K562 (cell line): Measurements from ENCODE around the gene DPP10. TPM values are rescaled to one million over a fixed set of nuclear protein-coding genes. Genes with fewer than 3 reads are reported as not detected.
A peak's percentile ranks its signal among the peaks of the same experiment; 100 is the strongest.
"Not testable (repeated sequence)": the region's sequence is repeated elsewhere in the genome, so short reads cannot be mapped to it uniquely, and the experiment has no call there.

Experiments used
- ATAC-seq: fragments of 200-7000 bp; cut with Tn5 transposase; 3 replicates; pipeline ENCODE4 v1.9.1; 2020; ENCODE audit warnings: moderate library complexity
- BruUV-seq: library from RNA; stranded (reverse); fragments of 400-500 nt; replicated peaks from 2 replicates; lab custom pipeline; 2021; lab: Mats Ljungman, UMichigan
- CTCF ChIA-PET: fragments of 300-600 bp; formaldehyde crosslinking; extraction: SDS; loops from one replicate; lab custom pipeline; 2021; ENCODE audit warnings: low intra/inter-chr PET ratio; lab: Yijun Ruan, JAX
- POLR2A ChIA-PET: fragments of 300-600, 350-650 bp; sonication (Branson Sonifier 250); formaldehyde crosslinking; extraction: SDS; loops from one replicate; lab custom pipeline; 2021; ENCODE audit warnings: antibody characterized with exemption, inconsistent platforms; lab: Yijun Ruan, JAX
- DNase-seq, 4 experiments: peaks; one replicate each; pipeline versions ENCODE4 v3.0.0 to v3.0.0-alpha.2; 2011 to 2018; ENCODE audit warnings: low spot score in 3 of 4, mixed read lengths in 3 of 4; ENCODE audit errors: extremely low read depth in 1 of 4
- FAIRE-seq: peaks from 2 replicates; lab custom pipeline; 2011; peaks lifted over from hg19 to GRCh38; lab: Jason Lieb, UNC
- H2AFZ ChIP-seq: 2 replicates; pipeline ENCODE4 v1.6.0; 2011; ENCODE audit warnings: low read depth, low read length, control low read depth, inconsistent platforms
- H3K27ac ChIP-seq: fragments of 200-600 bp; 3 replicates; pipeline ENCODE4 v1.8.0; 2011; ENCODE audit warnings: low read depth, mild to moderate bottlenecking, control low read depth, inconsistent platforms, low read length, moderate library complexity, mixed read lengths; ENCODE audit errors: extremely low read depth
- H3K27me3 ChIP-seq, 2 experiments: fragments of 300-600 bp in 1 of 2; 2 replicates in 1 of 2; 3 replicates in 1 of 2; pipeline versions ENCODE4 v1.6.0 to v1.8.0; 2011; ENCODE audit warnings: inconsistent platforms in 2 of 2, low read length in 2 of 2, mild to moderate bottlenecking in 1 of 2, mixed read lengths in 1 of 2, moderate library complexity in 1 of 2; ENCODE audit not compliant: control insufficient read depth in 2 of 2, insufficient read depth in 2 of 2
- H3K36me3 ChIP-seq: fragments of 300-600 bp; 3 replicates; pipeline ENCODE4 v1.8.0; 2011; ENCODE audit warnings: mild to moderate bottlenecking, low read length, inconsistent platforms; ENCODE audit not compliant: control insufficient read depth, insufficient read depth
- H3K4me1 ChIP-seq, 2 experiments: fragments of 200-600 bp in 1 of 2; replicated peaks in 1 of 2; 2 replicates in 1 of 2; 3 replicates in 1 of 2; pipeline versions ENCODE4 v1.5.1 to v1.8.0; 2011; ENCODE audit warnings: inconsistent platforms in 2 of 2, low read length in 2 of 2, mild to moderate bottlenecking in 1 of 2, mixed read lengths in 1 of 2, moderate library complexity in 1 of 2; ENCODE audit not compliant: control insufficient read depth in 2 of 2, insufficient read depth in 2 of 2
- H3K4me2 ChIP-seq: 2 replicates; pipeline ENCODE4 v1.6.1; 2011; ENCODE audit warnings: low read length, control low read depth, inconsistent platforms, mixed read lengths; ENCODE audit not compliant: insufficient read depth
- H3K4me3 ChIP-seq: fragments of 200-600 bp; sonication (generic), shearing (Covaris generic); 2 replicates; pipeline ENCODE4 v1.5.1; 2016; ENCODE audit warnings: control low read depth, inconsistent platforms
- H3K79me2 ChIP-seq: fragments of 200-600 bp; 3 replicates; pipeline ENCODE4 v1.8.0; 2011; ENCODE audit warnings: low read length, inconsistent platforms; ENCODE audit not compliant: control insufficient read depth, insufficient read depth
- H3K9ac ChIP-seq, 2 experiments: 2 replicates each; pipeline versions ENCODE4 v1.6.0 to v1.6.1; 2011; ENCODE audit warnings: low read depth in 2 of 2, low read length in 2 of 2, control low read depth in 1 of 2, inconsistent platforms in 1 of 2, mild to moderate bottlenecking in 1 of 2, mixed read lengths in 1 of 2; ENCODE audit not compliant: insufficient read depth in 1 of 2
- H3K9me1 ChIP-seq: one replicate; pipeline ENCODE4 v1.6.0; 2011; ENCODE audit warnings: inconsistent platforms, mild to moderate bottlenecking, low read length, moderate library complexity; ENCODE audit not compliant: control insufficient read depth, insufficient read depth
- H3K9me3 ChIP-seq: replicated peaks from 2 replicates; pipeline ENCODE4 v1.5.1; 2011; ENCODE audit warnings: low read depth, low read length, inconsistent platforms; ENCODE audit not compliant: control insufficient read depth, insufficient read depth
- H4K20me1 ChIP-seq: replicated peaks from 2 replicates; pipeline ENCODE4 v1.6.1; 2011; ENCODE audit warnings: low read length, inconsistent platforms, mixed read lengths; ENCODE audit not compliant: control insufficient read depth, insufficient read depth
- ATF4 ChIP-seq: fragments of 450-650 bp; formaldehyde crosslinking; IDR thresholded peaks from 2 replicates; pipeline ENCODE4 v1.4.0; 2022; ENCODE audit warnings: mild to moderate bottlenecking, moderate library complexity
- HSF4 ChIP-seq: fragments of 250-450 bp; sonication (Bioruptor Pico); IDR thresholded peaks from 2 replicates; pipeline ENCODE4 v2.1.2; 2022; ENCODE audit warnings: mild to moderate bottlenecking, moderate library complexity, borderline replicate concordance
- MECOM ChIP-seq: fragments of 250-450 bp; sonication (Bioruptor Pico); IDR thresholded peaks from 2 replicates; pipeline ENCODE4 v1.8.0; 2022; ENCODE audit warnings: inconsistent platforms
- MIER1 ChIP-seq: fragments of 450-650 bp; IDR thresholded peaks from 2 replicates; pipeline ENCODE4 v1.6.1; 2016; ENCODE audit warnings: antibody characterized with exemption, mild to moderate bottlenecking, low read depth
- MXD1 ChIP-seq: fragments of 250-450 bp; sonication (Bioruptor Pico); IDR thresholded peaks from 2 replicates; pipeline ENCODE4 v1.8.0; 2021; ENCODE audit warnings: borderline replicate concordance, mild to moderate bottlenecking, moderate library complexity; ENCODE audit not compliant: poor library complexity, severe bottlenecking
- ZNF146 ChIP-seq: IDR thresholded peaks from one replicate; pipeline ENCODE4 v1.6.1; 2018; ENCODE audit warnings: missing compliant biosample characterization; ENCODE audit not compliant: unreplicated experiment
- ZNF431 ChIP-seq: sonication (generic); formaldehyde crosslinking; IDR thresholded peaks from 2 replicates; pipeline ENCODE4 v1.8.0; 2022; ENCODE audit warnings: mild to moderate bottlenecking, missing genetic modification reagents
- ZNF766 ChIP-seq: fragments of 200-800 bp; sonication (Bioruptor generic); conservative IDR thresholded peaks from 2 replicates; pipeline ENCODE4 v1.6.1; 2016; ENCODE audit warnings: missing genetic modification characterization, missing compliant biosample characterization
- WGBS: fragments of 100-300 bp; shearing (Covaris generic); methylation state at CpG from one replicate; pipeline ENCODE4 v1.1.6; 2016; ENCODE audit warnings: low coverage, mixed read lengths; ENCODE audit not compliant: insufficient coverage; ENCODE audit errors: missing lambda C conversion rate; 5-methylcytosine and 5-hydroxymethylcytosine counted together
- in situ Hi-C: fragments of 300-500 bp; cut with MboI; formaldehyde crosslinking; loops from 4 replicates; pipeline ENCODE4 v1.15.0; 2018; ENCODE audit warnings: inconsistent platforms, mixed read lengths
- intact Hi-C: fragments of 100-400 bp; cut with micrococcal nuclease; formaldehyde crosslinking; loops from 2 replicates; pipeline ENCODE4 v1.14.2; 2022
- polyA plus RNA-seq, 8 experiments: library from polyadenylated mRNA; depleted of rRNA in 4 of 8; stranded (reverse) in 5 of 8; unstranded in 3 of 8; fragments of >200 nt; fragmentation: Nextera tagmentation in 2 of 8; fragmentation: Illumina TruSeq in 1 of 8; extraction: Ambion mirVana in 2 of 8; extraction: Trizol in 1 of 8; gene quantifications; 2 replicates each; pipeline versions ENCODE4 v1.2.1 to v1.2.3, GENCODE V29; 2011 to 2014; ENCODE audit warnings: inconsistent platforms in 1 of 8, missing spikeins in 1 of 8
- total RNA-seq, 7 experiments: library from RNA; depleted of rRNA in 6 of 7; stranded (reverse); fragments of >200 nt in 6 of 7; fragmentation: Illumina TruSeq in 2 of 7; extraction: Trizol in 2 of 7; gene quantifications; 2 replicates each; pipeline versions ENCODE4 v1.2.1 to v1.2.3, GENCODE V29; 2011 to 2021; ENCODE audit warnings: low replicate concordance in 1 of 7

The DPP10 gene
- total and polyA plus RNA-seq, 9 of the 15 experiments (the other 6 are each of a cell fraction or from before 2014, with no cell fraction given) = not detected

GRCh38 chr2:114518738-114519137 is 76.3 kb downstream of the DPP10 start (continued):
- no peak for TF ChIP-seq ZNF766 (CRISPR knock-in tag)
- no peak for TF ChIP-seq HSF4
- TF ChIP-seq MXD1 (CRISPR knock-in tag) = no peak
- no peak for TF ChIP-seq MECOM
- TF ChIP-seq ZNF146 (CRISPR knock-in tag) = no peak
- no peak for TF ChIP-seq MIER1
- no peak for TF ChIP-seq ATF4 (CRISPR knock-in tag)

DNA sequence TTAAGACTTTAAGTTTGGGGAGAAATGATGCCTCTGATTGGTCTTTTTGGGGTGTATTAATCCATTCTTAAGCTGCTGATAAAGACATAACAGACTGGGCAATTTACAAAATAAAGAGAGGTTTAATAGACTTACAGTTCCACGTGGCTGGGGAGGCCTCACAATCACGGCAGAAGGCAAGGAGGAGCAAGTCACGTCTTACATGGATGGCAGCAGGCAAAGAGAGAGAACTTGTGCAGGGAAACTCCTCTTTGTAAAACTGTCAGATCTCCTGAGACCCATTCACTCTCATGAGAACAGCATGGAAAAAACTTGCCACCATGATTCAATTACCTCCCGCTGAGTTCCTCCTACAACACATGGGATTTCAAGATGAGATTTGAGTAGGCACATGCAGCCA is 80.2 kb downstream of the DPP10 start:
- WGBS = 3% methylated on average over 4 of the region's 4 CpGs
- DNase-seq, H3K4me2 ChIP-seq, H3K9me1 ChIP-seq, ATAC-seq, in situ Hi-C loops, BruUV-seq, H3K9ac ChIP-seq, CTCF ChIA-PET, H2AFZ ChIP-seq, H3K9me3 ChIP-seq, H3K4me1 ChIP-seq, H3K79me2 ChIP-seq, H3K36me3 ChIP-seq, H3K27ac ChIP-seq, H3K27me3 ChIP-seq, H3K4me3 ChIP-seq, POLR2A ChIA-PET, H4K20me1 ChIP-seq, FAIRE-seq, intact Hi-C loops: not testable (repeated sequence)
- peak; percentile 66; the same call in 1 of the 2 replicates for TF ChIP-seq ZNF431 (CRISPR knock-in tag)
